Measurements from ENCODE around the gene ELP4. TPM values are rescaled to one million over a fixed set of nuclear protein-coding genes. Genes with fewer than 3 reads are reported as not detected.

The ELP4 gene
- total and polyA plus RNA-seq, 9 of the 15 experiments (the other 6 are each of a cell fraction or from before 2014, with no cell fraction given), result 24.1 to 60.3 (median 38.7) TPM

- TF ChIP-seq ARID3B (CRISPR knock-in tag; IDR thresholded peaks at IDR 0.05; ENCODE audit: borderline replicate concordance) (no peak), ZNF253 (CRISPR knock-in tag; conservative IDR thresholded peaks at IDR 0.05) (no peak), BRD9 (IDR thresholded peaks at IDR 0.05; ENCODE audit: low read depth, partially characterized antibody) (no peak), ZBTB1 (CRISPR knock-in tag; IDR thresholded peaks at IDR 0.05; ENCODE audit: borderline replicate concordance, low read depth) (no peak), PHB2 (IDR thresholded peaks at IDR 0.05; ENCODE audit: low read depth) (no peak), JUND (IDR thresholded peaks at IDR 0.05; ENCODE audit: borderline replicate concordance, low read depth, low read length) (peak; percentile 55; the same call in 1 of the 2 replicates), JUND (tag; IDR thresholded peaks at IDR 0.05; ENCODE audit: borderline replicate concordance, low read depth, low read length) (peak; percentile 71; the same call in 1 of the 3 replicates), ZNF347 (CRISPR knock-in tag; IDR thresholded peaks at IDR 0.05; ENCODE audit: low read depth) (no peak), HINFP (tag; conservative IDR thresholded peaks at IDR 0.05; ENCODE audit: low read depth) (no peak), NR0B1 (IDR thresholded peaks at IDR 0.05; ENCODE audit: partially characterized antibody) (no peak), ESRRB (CRISPR knock-in tag; IDR thresholded peaks at IDR 0.05; ENCODE audit: borderline replicate concordance) (no peak), ZC3H4 (CRISPR knock-in tag; IDR thresholded peaks at IDR 0.05; ENCODE audit: borderline replicate concordance) (no peak), ZNF407 (IDR thresholded peaks at IDR 0.05; ENCODE audit: low read depth) (no peak), CREM (IDR thresholded peaks at IDR 0.05; ENCODE audit: low read depth) (peak; percentile 75), NR1H2 (CRISPR knock-in tag; IDR thresholded peaks at IDR 0.05) (no peak), ASH1L (IDR thresholded peaks at IDR 0.05; ENCODE audit: borderline replicate concordance, low read depth, partially characterized antibody) (no peak), ATF7 (IDR thresholded peaks at IDR 0.05) (peak; percentile 92)
These were observed 2.5 kb downstream of the ELP4 start (continued) for GRCh38 chr11:31512117-31512516.

Data from K562 (cell line).